NT2/D1 (cell line): ENCODE data around the gene LIPH.

Source experiments
- SUZ12 ChIP-seq: IDR thresholded peaks from 2 replicates; pipeline ENCODE4 v1.6.1; 2011; ENCODE audit not compliant: insufficient read length, insufficient read depth; ENCODE audit errors: extremely low read depth
- YY1 ChIP-seq: IDR thresholded peaks from 2 replicates; pipeline ENCODE4 v1.6.1; 2011; ENCODE audit not compliant: insufficient read length, insufficient read depth
- ZNF274 ChIP-seq: IDR thresholded peaks from 2 replicates; pipeline ENCODE4 v1.6.1; 2011; ENCODE audit warnings: mild to moderate bottlenecking, low read depth, low read length

DNA sequence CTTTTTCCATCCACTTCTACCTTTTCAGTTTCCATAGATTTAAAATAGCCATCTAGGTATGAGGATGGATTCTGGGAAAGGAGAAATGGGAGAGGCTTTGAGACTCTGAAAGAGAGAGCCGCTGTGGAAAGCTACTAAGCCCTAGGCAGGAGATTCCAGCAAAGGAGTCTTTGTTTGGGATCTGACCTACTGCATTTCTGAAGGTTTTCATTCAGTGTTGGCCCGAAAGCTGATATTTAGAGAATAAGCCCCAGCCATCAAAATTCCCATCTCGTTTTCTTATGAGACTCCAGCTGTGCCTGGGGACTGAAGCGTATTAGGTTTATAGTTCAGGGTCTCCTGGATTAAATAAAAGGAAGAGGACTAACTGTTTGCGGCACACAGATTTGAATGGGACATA is 19.5 kb downstream of the LIPH start:
- TF ChIP-seq YY1 = no peak
- TF ChIP-seq ZNF274 = no peak
- TF ChIP-seq SUZ12 = no peak
